Left renal cortex interstitium (tissue), 4 donors: Measurements from ENCODE around the gene WDR86. TPM values are rescaled to one million over a fixed set of nuclear protein-coding genes. Genes with fewer than 3 reads are reported as not detected.
A peak's percentile ranks its signal among the peaks of the same experiment; 100 is the strongest.

Experiments
- DNase-seq, 4 donors: peaks; one replicate each; pipeline ENCODE4 v3.0.0-alpha.2; 2013; ENCODE audit warnings: low read depth in 4 of 4, low spot score in 2 of 4, missing footprints in 1 of 4
- polyA plus RNA-seq, 4 donors: library from polyadenylated mRNA; unstranded; fragments of 120-200 nt; gene quantifications; one replicate each; pipeline ENCODE4 v1.2.1, GENCODE V29; 2013; ENCODE audit not compliant: insufficient read length in 4 of 4

WDR86 gene
- polyA plus RNA-seq, 4 donors, result 21.3 to 57.5 (median 43.5) TPM

GRCh38 chr7:151363182-151363581, 46.7 kb downstream of the WDR86 start:
- no peak for DNase-seq

GRCh38 chr7:151361193-151361959, 48.5 kb downstream of the WDR86 start:
- no peak for DNase-seq

- no peak for DNase-seq
Observed at GRCh38 chr7:151352512-151352911, 57.3 kb downstream of the WDR86 start.

- DNase-seq, result no peak
Observed at GRCh38 chr7:151351967-151352366, 57.9 kb downstream of the WDR86 start.

- no peak for DNase-seq
Observed at GRCh38 chr7:151351027-151351426, 58.8 kb downstream of the WDR86 start.

- DNase-seq, result no peak
Observed at GRCh38 chr7:151349507-151349853, 60.4 kb downstream of the WDR86 start.

- no peak for DNase-seq
Observed at GRCh38 chr7:151348970-151349369, 60.9 kb downstream of the WDR86 start.

GRCh38 chr7:151347200-151347599, 62.6 kb downstream of the WDR86 start:
- DNase-seq, result no peak

- DNase-seq, result no peak
Observed at GRCh38 chr7:151346470-151346769, 63.4 kb downstream of the WDR86 start.

GRCh38 chr7:151345576-151346469, 64.0 kb downstream of the WDR86 start:
- DNase-seq, result no peak

GRCh38 chr7:151343516-151343915, 66.3 kb downstream of the WDR86 start:
- no peak for DNase-seq

GRCh38 chr7:151342811-151343210, 67.0 kb downstream of the WDR86 start:
- DNase-seq, result no peak

- DNase-seq, result no peak
Observed at GRCh38 chr7:151342102-151342646, 67.7 kb downstream of the WDR86 start.

- DNase-seq, result peak; percentile 39 to 72 (median 62)
Observed at GRCh38 chr7:151341357-151342101, 68.3 kb downstream of the WDR86 start, which contains the start of gene NUB1. Gene NUB1 (plus strand): TSS chr7:151341812. CDS start chr7:151345350, 3,538 bp downstream.

- DNase-seq, result no peak
Observed at GRCh38 chr7:151340794-151341356, 69.0 kb downstream of the WDR86 start.

- DNase-seq, result no peak
Observed at GRCh38 chr7:151339651-151340382, 70.0 kb downstream of the WDR86 start.

- no peak for DNase-seq
Observed at GRCh38 chr7:151338809-151339208, 71.0 kb downstream of the WDR86 start.

- no peak for DNase-seq
Observed at GRCh38 chr7:151337346-151337745, 72.5 kb downstream of the WDR86 start.

- DNase-seq, result no peak
Observed at GRCh38 chr7:151336027-151336708, 73.7 kb downstream of the WDR86 start.
